ENCODE measurements around the gene SCARF1. TPM values are rescaled to one million over a fixed set of nuclear protein-coding genes. Genes with fewer than 3 reads are reported as not detected.
"Not testable (repeated sequence)": the region's sequence is repeated elsewhere in the genome, so short reads cannot be mapped to it uniquely, and the experiment has no call there.

The SCARF1 gene
- total and polyA plus RNA-seq, 8 donors: 2.0 to 8.6 (median 3.5) TPM

DNA sequence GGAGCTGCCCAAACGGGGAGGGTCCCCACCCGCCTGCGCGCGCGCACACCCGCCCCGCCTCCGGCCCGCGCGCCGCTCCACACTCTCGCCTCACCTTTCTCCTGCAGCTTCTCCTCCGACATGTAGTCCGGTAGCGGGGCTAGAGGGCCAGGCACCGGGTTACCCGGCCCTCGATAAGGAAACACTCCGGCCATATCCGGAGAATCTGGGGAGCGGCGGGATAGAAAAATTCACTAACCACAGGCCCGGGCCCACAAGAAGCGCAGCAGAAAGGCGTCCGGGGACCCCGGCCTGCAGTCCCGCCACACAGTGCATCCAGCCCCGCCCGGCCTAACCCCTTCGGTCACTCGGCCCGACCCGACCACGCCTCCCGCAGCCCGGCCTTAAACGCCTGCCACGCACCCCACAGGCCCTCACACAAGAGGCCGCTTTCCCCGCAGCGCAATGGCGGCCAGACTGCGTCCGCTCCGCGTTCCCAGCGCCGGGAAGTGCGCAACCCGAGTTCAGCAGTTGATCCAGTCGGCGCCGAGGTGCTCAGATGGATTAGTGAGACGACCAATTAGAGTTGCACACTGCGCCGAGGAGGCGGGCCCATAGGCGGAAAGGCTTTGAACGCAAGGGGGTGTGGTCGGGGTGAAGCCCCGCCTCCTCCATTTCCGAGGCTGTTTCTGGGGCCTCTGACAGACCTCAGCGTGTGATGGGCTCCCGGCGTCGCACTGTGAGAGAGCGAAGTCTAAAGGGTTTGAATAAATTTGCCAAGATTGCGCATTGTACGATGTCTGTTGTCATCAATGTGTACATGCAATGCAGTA lies 39.1 kb upstream of the SCARF1 start, which contains the start of gene PRPF8:
Gene PRPF8, minus strand, starts transcription at position 490 of the 812 bp plus-strand sequence. Its CDS starts 296 bp downstream, at position 194.
- intact Hi-C loops (cut with DNase I): no loop called here
- Histone ChIP-seq H3K27ac (peak within 1 kb of the TSS; percentile 85 to 94 (median 88)), H3K36me3 (peaks cover 0 to 33% (median 21%) of the 10 kb centered on the region in 3 donors), H3K4me3 (peak within 1 kb of the TSS; percentile 72 to 89 (median 76)), H3K9me3 (no peaks in the 10 kb centered on the region), H3K4me1 (peaks cover 0 to 15% (median 5%) of the 10 kb centered on the region in 3 donors), H3K27me3 (no peaks in the 10 kb centered on the region)
- TF ChIP-seq CTCF (IDR thresholded peaks at IDR 0.05): no peak
- FAIRE-seq (peak; percentile 86), DNase-seq (peak; percentile 95 to 99 (median 97)), ATAC-seq (peak; percentile 99 to 100 (median 99))
- 0 to 1% methylated on average over 71 to 72 of the region's 72 CpGs for WGBS, 2 donors

- Histone ChIP-seq H3K27ac (no peak overlapping the region), H3K36me3 (peaks cover 0 to 45% (median 32%) of the 10 kb centered on the region in 3 donors), H3K4me1 (peaks cover 0 to 15% (median 5%) of the 10 kb centered on the region in 3 donors), H3K4me3 (peak overlapping the region in 3 of 4 donors; percentile 72 to 77 (median 74)), H3K9me3 (no peaks in the 10 kb centered on the region), H3K27me3 (no peaks in the 10 kb centered on the region)
- ATAC-seq (no peak), FAIRE-seq (no peak), DNase-seq (no peak)
- TF ChIP-seq CTCF (IDR thresholded peaks at IDR 0.05): no peak
- intact Hi-C loops (cut with DNase I): no loop called here
- 64 to 70% methylated on average over 5 of the region's 5 CpGs for WGBS, 2 donors
These were observed 37.9 kb upstream of the SCARF1 start for GRCh38 chr17:1683459-1683858.

GRCh38 chr17:1676401-1676800 lies 30.9 kb upstream of the SCARF1 start:
- no peak for DNase-seq
- intact Hi-C loops (cut with DNase I): no loop called here
- no peak overlapping the region for H3K4me3 ChIP-seq
- no peak overlapping the region for H3K27ac ChIP-seq
- no peak for TF ChIP-seq CTCF (IDR thresholded peaks at IDR 0.05)
- H3K4me1 ChIP-seq: no peaks in the 10 kb centered on the region
- peaks cover 29 to 97% (median 88%) of the 10 kb centered on the region in 3 donors for H3K36me3 ChIP-seq
- ATAC-seq: no peak
- H3K9me3 ChIP-seq: no peaks in the 10 kb centered on the region
- no peaks in the 10 kb centered on the region for H3K27me3 ChIP-seq
- WGBS, 2 donors: 90 to 96% methylated on average over 13 of the region's 13 CpGs
- FAIRE-seq: no peak

GRCh38 chr17:1673041-1673785 lies 27.7 kb upstream of the SCARF1 start:
- no peak for ATAC-seq
- H3K27me3 ChIP-seq: no peaks in the 10 kb centered on the region
- WGBS, 2 donors: 92 to 93% methylated on average over 26 of the region's 26 CpGs
- TF ChIP-seq CTCF (IDR thresholded peaks at IDR 0.05): no peak
- H3K4me3 ChIP-seq: no peak overlapping the region
- H3K36me3 ChIP-seq: peaks cover 29 to 84% (median 69%) of the 10 kb centered on the region in 3 donors
- H3K9me3 ChIP-seq: no peaks in the 10 kb centered on the region
- H3K27ac ChIP-seq: no peak overlapping the region
- intact Hi-C loops (cut with DNase I): no loop called here
- no peak for FAIRE-seq
- DNase-seq: no peak
- no peaks in the 10 kb centered on the region for H3K4me1 ChIP-seq

DNA sequence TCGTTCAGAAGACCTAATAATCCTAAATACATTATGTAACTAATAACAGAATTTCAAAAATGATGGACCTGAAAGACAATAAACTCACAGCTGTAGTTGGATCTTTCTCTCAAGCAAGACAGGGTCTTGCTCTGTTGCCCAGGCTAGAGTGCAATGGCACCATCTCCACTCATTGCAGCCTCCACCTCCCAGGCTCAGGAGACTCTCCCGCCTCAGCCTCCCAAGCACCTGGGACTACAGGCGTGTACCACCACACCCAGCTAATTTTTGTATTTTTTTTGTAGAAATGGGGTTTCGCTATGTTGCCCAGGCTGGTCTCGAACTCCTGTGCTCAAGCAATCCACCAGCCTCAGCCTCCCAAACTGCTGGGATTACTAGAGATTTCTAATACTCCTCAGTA lies 18.4 kb upstream of the SCARF1 start:
- intact Hi-C loops (cut with DNase I): not testable (repeated sequence)

More for the DNA sequence above, 18.4 kb upstream of the SCARF1 start:
- not testable (repeated sequence) for H3K4me3 ChIP-seq, H3K9me3 ChIP-seq, H3K27ac ChIP-seq, FAIRE-seq, H3K27me3 ChIP-seq, H3K4me1 ChIP-seq, ATAC-seq
- H3K36me3 ChIP-seq: peaks cover 14 to 59% (median 42%) of the 10 kb centered on the region in 3 donors
- WGBS, 2 donors: 90 to 92% methylated on average over 5 of the region's 5 CpGs
- peak in 1 of 6 donors; percentile 8 for DNase-seq
